T1000 (cell line): ENCODE measurements around the gene CD3D.
"Not testable (repeated sequence)": the region's sequence is repeated elsewhere in the genome, so short reads cannot be mapped to it uniquely, and the experiment has no call there.

Experiments
- DNase-seq: peaks from one replicate; lab custom pipeline; 2025; ENCODE audit warnings: mixed read lengths; lab: John Stamatoyannopoulos, UW

The CD3D gene

GRCh38 chr11:118339281-118339961, 3.1 kb downstream of the CD3D start:
- DNase-seq = no peak

GRCh38 chr11:118338637-118339061, 3.9 kb downstream of the CD3D start:
- DNase-seq = no peak

GRCh38 chr11:118334745-118335144, 7.8 kb downstream of the CD3D start:
- DNase-seq = no peak

- DNase-seq = no peak
Measured at GRCh38 chr11:118328745-118329144, 13.8 kb downstream of the CD3D start.

GRCh38 chr11:118325283-118325682, 17.2 kb downstream of the CD3D start:
- DNase-seq = no peak

GRCh38 chr11:118322721-118323120, 19.8 kb downstream of the CD3D start:
- DNase-seq = no peak

GRCh38 chr11:118321386-118322082, 21.0 kb downstream of the CD3D start:
- DNase-seq = no peak

- DNase-seq = no peak
Measured at GRCh38 chr11:118320515-118320914, 22.0 kb downstream of the CD3D start.

- no peak for DNase-seq
Measured at GRCh38 chr11:118319337-118319707, 23.2 kb downstream of the CD3D start.

GRCh38 chr11:118318581-118319336, 23.7 kb downstream of the CD3D start:
- DNase-seq = no peak

GRCh38 chr11:118318124-118318523, 24.4 kb downstream of the CD3D start:
- no peak for DNase-seq

- no peak for DNase-seq
Measured at GRCh38 chr11:118314988-118315411, 27.5 kb downstream of the CD3D start.

GRCh38 chr11:118313242-118313641, 29.3 kb downstream of the CD3D start:
- DNase-seq = no peak

GRCh38 chr11:118312328-118312727, 30.2 kb downstream of the CD3D start:
- no peak for DNase-seq

GRCh38 chr11:118311518-118311917, 31.0 kb downstream of the CD3D start:
- DNase-seq = no peak

GRCh38 chr11:118310781-118311485, 31.6 kb downstream of the CD3D start:
- DNase-seq = no peak

- no peak for DNase-seq
Measured at GRCh38 chr11:118310271-118310670, 32.2 kb downstream of the CD3D start.

GRCh38 chr11:118308995-118309528, 33.4 kb downstream of the CD3D start:
- DNase-seq = not testable (repeated sequence)

- DNase-seq = no peak
Measured at GRCh38 chr11:118306556-118306955, 35.9 kb downstream of the CD3D start.

GRCh38 chr11:118305726-118306125, 36.8 kb downstream of the CD3D start:
- no peak for DNase-seq

GRCh38 chr11:118304568-118305248, 37.8 kb downstream of the CD3D start, which contains the start of gene CD3E:
CD3E (plus strand) TSS chr11:118304730; CDS start chr11:118304953, 223 bp downstream.
- no peak for DNase-seq
